ENCODE data around the gene NUP93.
"Not testable (repeated sequence)": the region's sequence is repeated elsewhere in the genome, so short reads cannot be mapped to it uniquely, and the experiment has no call there.

Gene NUP93

GRCh38 chr16:56781528-56781961 is 51.6 kb downstream of the NUP93 start:
- no peak for DNase-seq

- DNase-seq = no peak
Observed at GRCh38 chr16:56783344-56783743, 53.4 kb downstream of the NUP93 start.

DNA sequence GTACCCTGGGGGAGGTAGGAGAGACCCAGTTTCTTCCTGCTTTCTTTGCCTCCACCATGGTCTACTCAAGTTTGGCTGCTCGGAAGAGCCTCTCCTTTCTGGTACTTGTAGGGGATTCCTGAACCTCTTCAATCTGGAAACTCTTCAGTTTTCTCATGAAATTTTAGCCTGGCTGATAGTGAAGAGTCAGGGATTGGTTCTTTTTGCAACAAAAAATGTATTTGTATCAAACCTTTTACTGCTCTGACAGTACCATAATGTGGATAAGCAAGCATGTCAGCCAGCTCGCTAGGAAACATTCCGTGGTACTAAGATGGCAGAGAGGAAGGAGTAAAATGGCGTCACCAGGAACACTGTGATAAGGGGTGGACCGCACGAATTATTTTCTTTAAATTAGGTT is 55.4 kb downstream of the NUP93 start:
- DNase-seq = no peak

DNA sequence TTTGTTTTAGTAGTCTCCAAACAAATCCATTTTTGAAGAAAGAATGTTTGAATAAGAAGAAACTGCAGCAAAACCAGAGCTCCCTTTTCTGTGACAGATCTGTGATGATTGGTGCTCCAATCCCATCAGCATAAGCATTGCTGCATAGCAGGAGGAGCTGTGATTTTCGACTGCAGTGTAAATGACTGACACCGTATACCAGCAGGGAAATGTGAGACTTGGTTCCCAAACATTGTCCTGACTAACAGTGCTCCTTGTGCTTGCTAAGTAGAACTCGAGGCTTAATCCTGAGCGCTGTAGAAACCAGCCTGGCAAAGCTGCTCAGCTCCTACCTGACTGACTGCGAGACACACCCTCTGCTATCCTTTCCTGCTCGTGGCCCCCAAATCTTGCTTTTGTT is 57.2 kb downstream of the NUP93 start:
- DNase-seq = no peak

DNA sequence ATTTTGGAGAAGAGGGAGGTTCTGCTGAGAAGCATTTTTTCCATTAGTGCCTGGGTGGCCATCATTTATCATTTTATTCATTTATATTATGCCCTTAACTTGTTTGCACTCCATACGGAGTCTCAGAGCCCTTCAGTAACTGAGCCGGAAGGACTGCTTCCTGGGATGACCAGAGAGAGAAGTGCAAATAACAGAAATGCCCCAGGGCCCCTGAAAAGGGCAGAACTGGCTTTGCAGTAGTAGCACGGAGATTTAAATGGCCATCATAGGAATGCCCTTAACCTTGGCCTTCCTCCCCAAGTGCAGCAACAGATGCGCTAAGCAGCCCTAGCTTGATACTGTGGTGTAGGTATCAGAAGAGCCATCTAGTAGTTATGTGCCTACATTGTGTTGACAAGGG is 58.5 kb downstream of the NUP93 start:
- DNase-seq = no peak

- DNase-seq = no peak
Observed at GRCh38 chr16:56789360-56789759, 59.4 kb downstream of the NUP93 start.

DNA sequence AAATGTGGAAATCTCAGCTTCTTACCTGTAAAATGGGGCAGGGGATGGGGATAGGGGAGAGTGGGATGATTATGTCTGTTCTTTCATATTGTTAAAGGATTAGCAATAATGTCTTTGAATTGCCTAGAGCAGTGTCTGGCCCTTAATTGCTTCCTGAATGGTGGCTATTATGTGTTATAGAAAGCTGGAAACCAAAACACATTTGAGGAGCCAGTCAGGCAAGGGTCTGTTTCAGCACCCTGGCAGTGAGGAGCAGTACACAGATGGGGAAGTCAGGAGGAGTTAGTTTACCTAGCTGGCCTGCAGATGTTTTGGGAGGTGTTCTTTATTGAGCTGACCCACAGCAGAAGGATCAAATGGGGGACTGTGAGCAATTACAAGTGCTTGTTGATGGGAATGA is 63.0 kb downstream of the NUP93 start:
- no peak for DNase-seq

- no peak for DNase-seq
Observed at GRCh38 chr16:56793492-56793891, 63.6 kb downstream of the NUP93 start.

DNA sequence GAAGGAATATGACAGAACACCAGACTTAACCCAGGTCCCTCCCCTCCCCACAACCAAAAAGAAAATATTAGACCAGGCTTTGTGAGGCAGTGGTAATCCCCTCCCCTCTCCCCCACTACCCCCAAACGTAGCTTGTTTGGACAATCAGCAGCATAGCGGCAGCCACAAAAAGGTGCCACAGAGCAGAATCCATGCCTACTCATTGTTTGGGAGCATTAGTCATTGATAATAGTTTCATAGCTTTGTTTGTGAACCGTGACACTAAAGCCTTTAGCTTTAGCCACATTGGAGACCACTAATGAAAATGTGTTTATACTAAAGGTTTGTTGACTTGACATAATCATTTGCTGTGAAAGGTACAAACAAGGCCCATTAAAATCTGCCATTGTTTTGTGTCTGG is 65.1 kb downstream of the NUP93 start:
- DNase-seq = no peak

- not testable (repeated sequence) for DNase-seq
Observed at GRCh38 chr16:56797038-56797437, 67.1 kb downstream of the NUP93 start.

- DNase-seq = no peak
Observed at GRCh38 chr16:56797861-56798260, 67.9 kb downstream of the NUP93 start.

GRCh38 chr16:56798955-56799354 is 69.0 kb downstream of the NUP93 start:
- DNase-seq = no peak

GRCh38 chr16:56800355-56800754 is 70.4 kb downstream of the NUP93 start:
- no peak for DNase-seq

DNA sequence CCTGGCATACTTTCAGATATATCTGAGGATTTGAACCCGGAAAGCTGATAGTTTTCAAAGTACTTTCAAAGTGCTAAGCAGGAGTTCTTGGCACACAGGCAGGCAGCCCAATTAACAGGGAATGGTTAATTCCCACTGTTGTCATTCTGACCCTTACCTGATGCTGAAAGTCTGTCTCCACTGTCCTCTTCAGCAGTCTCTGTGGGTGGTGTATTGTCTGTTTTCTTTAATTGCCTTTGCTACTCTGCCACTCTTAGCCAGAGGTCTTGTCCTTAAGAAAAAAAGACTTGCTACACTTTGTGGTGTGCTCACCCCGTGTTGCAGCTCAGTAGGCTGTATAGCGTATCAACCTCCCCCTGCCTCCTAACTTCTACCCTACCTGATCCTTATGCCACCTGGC is 71.8 kb downstream of the NUP93 start:
- no peak for DNase-seq

DNA sequence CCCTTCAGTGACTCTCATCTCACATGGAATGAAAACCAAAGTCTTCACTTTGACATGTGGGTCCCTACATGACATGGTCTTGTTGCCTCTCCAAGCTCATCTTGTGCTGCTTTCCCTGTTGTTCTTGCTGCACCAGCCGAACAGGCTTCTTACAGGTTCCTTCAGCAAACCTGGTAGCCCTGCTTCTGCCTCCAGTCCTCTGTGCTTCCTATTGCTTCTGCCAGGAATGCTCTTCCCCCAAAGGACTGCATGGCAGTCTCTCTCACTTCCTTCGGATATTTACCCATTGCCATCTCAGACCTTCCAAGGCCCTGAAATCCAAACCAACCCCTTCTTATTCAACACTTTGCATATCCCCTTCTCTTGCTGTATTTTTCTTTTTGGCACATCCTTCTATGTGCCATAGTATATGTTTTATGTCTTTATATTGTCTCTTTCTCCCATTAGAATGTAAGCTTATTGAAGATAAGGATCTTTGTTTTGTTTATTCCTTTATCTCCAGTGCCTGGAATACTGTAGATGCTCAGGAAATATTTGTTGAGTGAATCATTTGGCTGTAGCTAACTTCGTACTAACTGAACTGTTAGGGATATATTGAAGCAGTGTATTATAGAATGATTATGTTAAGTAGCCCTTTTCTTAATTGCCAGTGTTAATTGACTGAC is 77.2 kb downstream of the NUP93 start:
- no peak for DNase-seq

GRCh38 chr16:56807676-56808067 is 77.7 kb downstream of the NUP93 start:
- DNase-seq = not testable (repeated sequence)

DNA sequence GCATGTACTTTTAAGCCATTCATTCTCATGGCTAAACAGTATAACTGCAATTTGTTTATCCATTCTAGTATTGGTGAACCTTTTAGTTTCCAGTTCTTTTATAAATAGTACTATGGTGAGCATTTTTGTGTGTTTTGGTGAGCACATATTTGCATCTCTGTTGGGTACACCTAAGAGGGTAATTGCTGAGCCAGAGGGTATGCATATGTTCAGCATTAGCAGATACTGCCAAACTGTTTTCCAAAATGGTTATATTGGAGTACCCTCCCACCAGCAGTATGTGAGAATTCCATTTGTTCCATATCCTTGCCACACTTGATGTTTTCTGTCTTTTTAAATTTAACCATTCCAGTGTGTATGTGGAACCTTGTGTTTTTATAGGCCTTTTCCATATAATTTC is 81.0 kb downstream of the NUP93 start:
- no peak for DNase-seq

GRCh38 chr16:56811602-56812001 is 81.7 kb downstream of the NUP93 start:
- not testable (repeated sequence) for DNase-seq

- DNase-seq = no peak
Observed at GRCh38 chr16:56812884-56813283, 83.0 kb downstream of the NUP93 start.

GRCh38 chr16:56814537-56815432 is 84.9 kb downstream of the NUP93 start:
- DNase-seq = no peak

DNA sequence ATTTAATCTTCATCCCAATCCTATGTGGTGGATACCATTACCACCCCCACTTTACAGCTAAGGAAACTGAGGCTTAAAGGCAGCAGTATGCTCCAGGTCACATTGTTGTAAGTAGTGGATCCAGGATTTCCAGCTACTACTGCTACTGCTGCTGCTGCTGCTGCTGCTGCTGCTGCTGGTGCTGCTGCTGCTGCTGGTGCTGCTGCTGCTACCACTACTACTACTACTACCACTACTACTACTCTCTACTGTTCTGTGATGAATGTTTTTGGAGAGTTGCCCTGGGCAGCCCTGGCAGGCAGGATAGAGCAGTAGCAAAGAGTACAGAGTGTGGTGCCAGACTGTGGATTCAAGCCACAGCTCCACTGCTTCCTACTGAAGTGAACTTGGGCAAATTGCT is 85.8 kb downstream of the NUP93 start:
- no peak for DNase-seq

DNA sequence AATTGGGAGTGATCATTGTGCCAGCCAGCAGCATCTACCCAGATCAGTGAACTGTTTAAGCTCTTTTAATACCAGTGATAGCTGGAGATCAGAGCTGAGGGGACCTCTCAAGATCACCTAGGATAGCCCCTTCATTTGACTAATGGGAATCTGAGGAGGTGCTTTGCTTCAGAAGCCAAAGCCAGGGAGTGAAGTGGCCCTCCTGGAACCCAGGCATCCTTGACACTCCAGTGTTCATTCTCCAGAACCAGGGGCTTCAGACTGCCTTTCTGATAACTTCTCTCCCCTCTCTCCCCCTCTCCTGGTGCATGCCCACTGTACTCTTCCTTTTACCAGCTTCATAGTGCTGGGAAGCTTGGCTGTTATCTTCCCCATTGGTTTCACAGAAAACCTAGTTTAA is 87.1 kb downstream of the NUP93 start:
- no peak for DNase-seq

GRCh38 chr16:56817938-56818337 is 88.0 kb downstream of the NUP93 start:
- no peak for DNase-seq

- DNase-seq = no peak
Observed at GRCh38 chr16:56823081-56823733, 93.3 kb downstream of the NUP93 start.

Measured in NCI-H345 (cell line).